Mucosa of gallbladder (tissue), 1 donor: ENCODE data around the gene OR8S1. TPM values are rescaled to one million over a fixed set of nuclear protein-coding genes. Genes with fewer than 3 reads are reported as not detected.

Source experiments
- DNase-seq: peaks from one replicate; pipeline ENCODE4 v3.0.0-alpha.2; 2020; ENCODE audit warnings: low spot score
- total RNA-seq: library from RNA; stranded (reverse); gene quantifications from one replicate; pipeline ENCODE4 v1.2.1, GENCODE V29; 2021
- donor health status: DM: no; HTN: no; CAD: no.

The OR8S1 gene
- total RNA-seq, 1 donor from 2014 or later = not detected

GRCh38 chr12:48556631-48557030 lies 31.2 kb downstream of the OR8S1 start:
- DNase-seq = no peak

GRCh38 chr12:48557919-48558318 lies 32.5 kb downstream of the OR8S1 start:
- no peak for DNase-seq

DNA sequence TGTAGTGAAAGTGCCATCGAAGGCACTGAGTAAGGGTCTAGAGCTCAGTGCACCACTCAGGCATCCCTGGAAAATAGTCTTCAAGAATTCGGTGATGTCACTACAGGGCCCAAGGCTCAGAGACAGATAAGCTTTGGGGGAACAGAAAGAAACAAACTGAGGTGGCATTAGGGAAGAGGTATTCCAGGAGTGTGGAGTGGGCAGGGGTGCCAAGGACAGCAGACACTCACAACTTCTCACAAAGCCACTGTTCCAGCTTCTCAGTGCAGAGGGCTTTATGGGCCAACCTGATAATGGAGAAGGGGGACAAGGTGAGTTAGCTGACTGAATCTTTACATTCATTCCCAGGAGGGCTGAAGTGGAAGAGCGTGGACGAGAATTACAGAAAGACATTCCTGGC lies 42.3 kb downstream of the OR8S1 start:
- no peak for DNase-seq

- DNase-seq = no peak
Measured at GRCh38 chr12:48569946-48570345, 44.5 kb downstream of the OR8S1 start, which contains the start of gene LALBA. Gene LALBA, minus strand, starts transcription at chr12:48570046. Its CDS starts 26 bp downstream, at chr12:48570020.

GRCh38 chr12:48572326-48572725 lies 46.9 kb downstream of the OR8S1 start:
- DNase-seq = no peak

Other genes with a start within 250 kb of the OR8S1 start
- 29.9 TPM for gene ZNF641, start 174.7 kb upstream of the OR8S1 start, total RNA-seq
- not detected for gene ANP32D, start 53.1 kb upstream of the OR8S1 start, total RNA-seq
- gene C12orf54, start 43.1 kb upstream of the OR8S1 start, total RNA-seq = not detected
- not detected for gene LALBA, start 44.4 kb downstream of the OR8S1 start, total RNA-seq
- gene KANSL2, start 156.6 kb downstream of the OR8S1 start, total RNA-seq = 23.5 TPM
- gene CCNT1, start 191.1 kb downstream of the OR8S1 start, total RNA-seq = 30.1 TPM